CD14-positive monocyte (primary cell): ENCODE data around the gene KRTAP6-1. TPM values are rescaled to one million over a fixed set of nuclear protein-coding genes. Genes with fewer than 3 reads are reported as not detected.

ENCODE experiments used
- DNase-seq, 3 donors: peaks; one replicate each; pipeline ENCODE4 v3.0.0-alpha.2; 2011 to 2022
- H2AFZ ChIP-seq: 2 replicates; pipeline ENCODE4 v1.6.0; 2012; ENCODE audit warnings: mild to moderate bottlenecking, low read depth, low read length, inconsistent platforms; ENCODE audit not compliant: insufficient read depth, poor library complexity, severe bottlenecking
- H3K27ac ChIP-seq, 2 donors: 1 replicate in 1 of 2; 2 replicates in 1 of 2; pipeline ENCODE4 v1.5.1; 2012 to 2013; ENCODE audit warnings: low read length in 2 of 2, control low read depth in 1 of 2, inconsistent platforms in 1 of 2, low read depth in 1 of 2, mild to moderate bottlenecking in 1 of 2
- H3K27me3 ChIP-seq, 2 donors: one replicate each; pipeline versions ENCODE4 v1.6.0 to v1.6.1; 2011 to 2013; ENCODE audit warnings: low read length in 2 of 2; ENCODE audit not compliant: control insufficient read depth in 2 of 2, insufficient read depth in 2 of 2
- H3K36me3 ChIP-seq, 2 donors: replicated peaks in 1 of 2; 1 replicate in 1 of 2; 2 replicates in 1 of 2; pipeline versions ENCODE4 v1.5.1 to v1.6.1; 2012 to 2013; ENCODE audit warnings: low read length in 2 of 2, control low read depth in 1 of 2, inconsistent platforms in 1 of 2, mild to moderate bottlenecking in 1 of 2; ENCODE audit not compliant: insufficient read depth in 2 of 2, control insufficient read depth in 1 of 2
- H3K4me1 ChIP-seq, 2 donors: 1 replicate in 1 of 2; 2 replicates in 1 of 2; pipeline versions ENCODE4 v1.5.1 to v1.6.1; 2012 to 2013; ENCODE audit warnings: low read length in 2 of 2, control low read depth in 1 of 2, inconsistent platforms in 1 of 2, mild to moderate bottlenecking in 1 of 2, moderate library complexity in 1 of 2; ENCODE audit not compliant: insufficient read depth in 2 of 2, control insufficient read depth in 1 of 2
- H3K4me2 ChIP-seq: replicated peaks from 2 replicates; pipeline ENCODE3; 2012; ENCODE audit warnings: low read length, moderate library complexity, mild to moderate bottlenecking; ENCODE audit not compliant: poor library complexity, severe bottlenecking; ENCODE audit errors: extremely low read depth
- H3K4me3 ChIP-seq, 3 experiments: fragments of 200-600 bp in 1 of 3; sonication (generic) in 1 of 3; replicated peaks in 1 of 3; 1 replicate in 2 of 3; 2 replicates in 1 of 3; pipeline ENCODE4 v1.5.1; 2011 to 2013; ENCODE audit warnings: low read length in 3 of 3, mild to moderate bottlenecking in 3 of 3, control low read depth in 2 of 3, low read depth in 2 of 3, inconsistent platforms in 1 of 3, moderate library complexity in 1 of 3
- H3K79me2 ChIP-seq: 2 replicates; pipeline ENCODE4 v1.6.0; 2012; ENCODE audit warnings: mild to moderate bottlenecking, control low read depth, inconsistent platforms, low read length, moderate library complexity; ENCODE audit not compliant: insufficient read depth
- H3K9ac ChIP-seq: 2 replicates; pipeline ENCODE4 v1.6.0; 2017; ENCODE audit warnings: low read length, mild to moderate bottlenecking; ENCODE audit not compliant: insufficient read depth, poor library complexity, severe bottlenecking
- H3K9me3 ChIP-seq, 2 donors: replicated peaks in 1 of 2; 1 replicate in 1 of 2; 2 replicates in 1 of 2; pipeline versions ENCODE4 v1.5.1 to v1.6.1; 2012 to 2013; ENCODE audit warnings: low read length in 2 of 2, control low read depth in 1 of 2; ENCODE audit not compliant: control insufficient read depth in 1 of 2, insufficient read depth in 1 of 2
- H4K20me1 ChIP-seq: 2 replicates; pipeline ENCODE4 v1.6.0; 2012; ENCODE audit warnings: mild to moderate bottlenecking, low read length, control low read depth, moderate library complexity; ENCODE audit not compliant: insufficient read depth
- H3K27ac Mint-ChIP-seq, 7 donors: one replicate each; pipeline ENCODE4 v1.8.0; 2020; ENCODE audit warnings: mild to moderate bottlenecking in 7 of 7, mixed read lengths in 7 of 7, moderate library complexity in 6 of 7, inconsistent platforms in 2 of 7
- H3K27me3 Mint-ChIP-seq, 3 donors: one replicate each; pipeline ENCODE4 v1.8.0; 2021 to 2022; ENCODE audit warnings: low read depth in 3 of 3, mild to moderate bottlenecking in 3 of 3, mixed read lengths in 3 of 3, moderate library complexity in 3 of 3, inconsistent platforms in 1 of 3
- H3K36me3 Mint-ChIP-seq, 2 donors: one replicate each; pipeline ENCODE4 v1.8.0; 2020; ENCODE audit warnings: mixed read lengths in 2 of 2, inconsistent platforms in 1 of 2, mild to moderate bottlenecking in 1 of 2
- H3K4me1 Mint-ChIP-seq: one replicate; pipeline ENCODE4 v1.8.0; 2020; ENCODE audit warnings: mild to moderate bottlenecking, mixed read lengths
- H3K4me3 Mint-ChIP-seq, 2 donors: one replicate each; pipeline ENCODE4 v1.8.0; 2020; ENCODE audit warnings: mild to moderate bottlenecking in 2 of 2, mixed read lengths in 2 of 2, moderate library complexity in 1 of 2
- H3K9me3 Mint-ChIP-seq, 7 donors: one replicate each; pipeline ENCODE4 v1.8.0; 2020 to 2022; ENCODE audit warnings: mixed read lengths in 7 of 7, mild to moderate bottlenecking in 6 of 7, moderate library complexity in 6 of 7, inconsistent platforms in 2 of 7
- CTCF ChIP-seq: fragments of 200-600 bp; IDR thresholded peaks from one replicate; pipeline ENCODE4 v1.8.0; 2022; ENCODE audit warnings: antibody characterized with exemption, mild to moderate bottlenecking
- WGBS: methylation state at CpG from one replicate; pipeline ENCODE4 v1.1.5; 2013; ENCODE audit warnings: missing lambda C conversion rate; ENCODE audit not compliant: insufficient coverage; 5-methylcytosine and 5-hydroxymethylcytosine counted together
- intact Hi-C, 2 donors: fragments of 100-400 bp; cut with micrococcal nuclease; formaldehyde crosslinking; loops; one replicate each; pipeline versions ENCODE4 v1.15.0 to v1.15.1; 2023
- polyA plus RNA-seq, 3 donors: library from polyadenylated mRNA; depleted of rRNA in 1 of 3; unstranded in 2 of 3; stranded (reverse) in 1 of 3; fragments of 300-500 nt in 2 of 3; fragments of >200 nt in 1 of 3; fragmentation: Illumina TruSeq in 2 of 3; gene quantifications; 1 replicate in 2 of 3; 2 replicates in 1 of 3; pipeline ENCODE4 v1.2.3, GENCODE V29; 2012 to 2021
- small RNA-seq: library from RNA; depleted of rRNA; stranded (forward); fragments of <200 nt; gene quantifications from one replicate; pipeline ENCODE3, GENCODE V24; 2012; ENCODE audit warnings: low read depth; ENCODE audit not compliant: insufficient read length

The KRTAP6-1 gene
- polyA plus RNA-seq, 3 donors, result not detected

GRCh38 chr21:30567617-30568016 lies 46.1 kb downstream of the KRTAP6-1 start:
- no peak overlapping the region for H3K27ac Mint-ChIP-seq
- Histone ChIP-seq H3K9me3 (no peaks in the 10 kb centered on the region), H3K4me2 (no peak overlapping the region), H3K9ac (no peak overlapping the region), H3K4me3 (no peak overlapping the region), H3K36me3 (no peaks in the 10 kb centered on the region), H4K20me1 (no peaks in the 10 kb centered on the region), H3K4me1 (no peaks in the 10 kb centered on the region), H3K27me3 (no peaks in the 10 kb centered on the region), H3K79me2 (no peaks in the 10 kb centered on the region), H2AFZ (no peak overlapping the region), H3K27ac (no peak overlapping the region)
- H3K36me3 Mint-ChIP-seq, result no peaks in the 10 kb centered on the region
- no peak overlapping the region for H3K4me3 Mint-ChIP-seq
- no peak for TF ChIP-seq CTCF
- DNase-seq, result no peak
- H3K27me3 Mint-ChIP-seq, result no peaks in the 10 kb centered on the region
- intact Hi-C loops, result no loop called here
- H3K9me3 Mint-ChIP-seq, result peaks cover 0 to 6% (median 2%) of the 10 kb centered on the region in 7 donors
- H3K4me1 Mint-ChIP-seq, result no peaks in the 10 kb centered on the region

- WGBS, result no CpG with 5 or more reads among the region's 2 CpGs
These were observed 50.1 kb downstream of the KRTAP6-1 start for GRCh38 chr21:30563630-30564029.

More at GRCh38 chr21:30563630-30564029, 50.1 kb downstream of the KRTAP6-1 start:
- Histone ChIP-seq H3K4me1 (no peaks in the 10 kb centered on the region), H3K4me2 (no peak overlapping the region), H3K27me3 (no peaks in the 10 kb centered on the region), H3K4me3 (no peak overlapping the region), H3K9me3 (no peaks in the 10 kb centered on the region), H3K9ac (no peak overlapping the region), H3K36me3 (no peaks in the 10 kb centered on the region), H3K27ac (no peak overlapping the region), H3K79me2 (no peaks in the 10 kb centered on the region), H4K20me1 (no peaks in the 10 kb centered on the region), H2AFZ (no peak overlapping the region)
- Mint-ChIP-seq H3K9me3 (peaks cover 0 to 4% (median 2%) of the 10 kb centered on the region in 7 donors), H3K4me3 (no peak overlapping the region), H3K27me3 (no peaks in the 10 kb centered on the region), H3K36me3 (no peaks in the 10 kb centered on the region), H3K27ac (no peak overlapping the region), H3K4me1 (no peaks in the 10 kb centered on the region)
- DNase-seq, result no peak
- intact Hi-C loops, result no loop called here
- TF ChIP-seq CTCF, result no peak

Small RNA genes within 50 kb of the gene (small RNA-seq; reads per million reads assigned to genes)
- not detected for gene KRTAP20-1
- not detected for gene KRTAP20-3
- gene KRTAP20-4, result not detected
- not detected for gene KRTAP22-1
- not detected for gene KRTAP22-2

Other genes with a start within 250 kb of the KRTAP6-1 start
- gene KRTAP13-2, start 241.7 kb downstream of the KRTAP6-1 start, polyA plus RNA-seq, result not detected
- gene KRTAP13-1, start 217.9 kb downstream of the KRTAP6-1 start, polyA plus RNA-seq, result not detected
- not detected for gene KRTAP13-3, start 188.0 kb downstream of the KRTAP6-1 start, polyA plus RNA-seq
- gene KRTAP13-4, start 183.7 kb downstream of the KRTAP6-1 start, polyA plus RNA-seq, result not detected
- gene KRTAP15-1, start 173.7 kb downstream of the KRTAP6-1 start, polyA plus RNA-seq, result not detected
- gene KRTAP19-1, start 133.6 kb downstream of the KRTAP6-1 start, polyA plus RNA-seq, result not detected
- gene KRTAP19-2, start 126.5 kb downstream of the KRTAP6-1 start, polyA plus RNA-seq, result not detected
- not detected for gene KRTAP19-3, start 121.9 kb downstream of the KRTAP6-1 start, polyA plus RNA-seq
- gene KRTAP19-4, start 116.8 kb downstream of the KRTAP6-1 start, polyA plus RNA-seq, result not detected
- gene KRTAP19-5, start 111.8 kb downstream of the KRTAP6-1 start, polyA plus RNA-seq, result not detected
- not detected for gene KRTAP19-6, start 72.1 kb downstream of the KRTAP6-1 start, polyA plus RNA-seq
- gene KRTAP19-7, start 52.6 kb downstream of the KRTAP6-1 start, polyA plus RNA-seq, result not detected
- gene KRTAP22-2, start 23.5 kb downstream of the KRTAP6-1 start, polyA plus RNA-seq, result not detected
- not detected for gene KRTAP6-3, start 21.5 kb downstream of the KRTAP6-1 start, polyA plus RNA-seq
- not detected for gene KRTAP6-2, start 15.0 kb downstream of the KRTAP6-1 start, polyA plus RNA-seq
- not detected for gene KRTAP22-1, start 12.8 kb downstream of the KRTAP6-1 start, polyA plus RNA-seq
- not detected for gene KRTAP20-1, start 2.5 kb upstream of the KRTAP6-1 start, polyA plus RNA-seq
- gene KRTAP20-4, start 6.7 kb upstream of the KRTAP6-1 start, polyA plus RNA-seq, result not detected
- not detected for gene KRTAP20-2, start 21.3 kb upstream of the KRTAP6-1 start, polyA plus RNA-seq
- not detected for gene KRTAP20-3, start 28.9 kb upstream of the KRTAP6-1 start, polyA plus RNA-seq
- not detected for gene KRTAP21-3, start 104.8 kb upstream of the KRTAP6-1 start, polyA plus RNA-seq
- not detected for gene KRTAP21-2, start 133.3 kb upstream of the KRTAP6-1 start, polyA plus RNA-seq
- gene KRTAP21-1, start 141.5 kb upstream of the KRTAP6-1 start, polyA plus RNA-seq, result not detected
- not detected for gene KRTAP8-1, start 199.3 kb upstream of the KRTAP6-1 start, polyA plus RNA-seq
- gene KRTAP7-1, start 215.8 kb upstream of the KRTAP6-1 start, polyA plus RNA-seq, result under 1 TPM in 1 of 3 donors, not detected in 2; 0.13 TPM